Heart left ventricle (tissue), 13 donors: Measurements from ENCODE around the gene BIN1.

Source experiments
- CTCF ChIP-seq, 12 donors: fragments of 200-600 bp; sonication (generic) in 4 of 12; IDR thresholded peaks; one replicate each; pipeline versions ENCODE4 v1.5.0 to v1.8.0; 2018 to 2022; ENCODE audit warnings: antibody characterized with exemption in 12 of 12, mild to moderate bottlenecking in 5 of 12
- POLR2A ChIP-seq, 2 donors: fragments of 450-650 bp; IDR thresholded peaks; one replicate each; pipeline ENCODE4 v1.6.1; 2017; ENCODE audit warnings: antibody characterized with exemption in 2 of 2, mild to moderate bottlenecking in 2 of 2, moderate library complexity in 2 of 2
- donor health status: ischemic (EF 13 %, LVEDD 7.1; RV severe dilation, severe dysfunction).
- donor health status: DM: no; HTN: yes; CAD: no.
- donor health status: DM: no; HTN: no; CAD: no.
- donor health status: ischemic (EF 25% LVEDD 6.9; RV normal size, moderate dysfunction).
- donor health status: ischemic (EF 25% LVEDD 5.7; RV mildly dilated, moderate dysfunction).
- donor health status: ischemic (EF 35%, LVEDD 5.7; RV mildly dilated, moderate dysfunction).
- donor health status: nonischemic (EF 11% LVEDD 7.7; RV severe dilation, severe dysfunction).
- donor health status: DM: yes; HTN: yes; CAD: no.
- donor health status: PGD.
- donor health status: ischemic (EF 29% LVEDD 5.4; RV normal size, mild dysfunction).
- donor health status: nonischemic (EF 23%, LVEDD 6.1; RV moderate dilation, normal function).

GRCh38 chr2:127080226-127080937, 26.6 kb downstream of the BIN1 start:
- no peak for TF ChIP-seq CTCF (IDR thresholded peaks at IDR 0.05)
- no peak for TF ChIP-seq POLR2A (IDR thresholded peaks at IDR 0.05)
